GM12891 (cell line): Measurements from ENCODE around the gene PRND.

Source experiments
- POLR2AphosphoS5 ChIP-seq: IDR thresholded peaks from 2 replicates; pipeline ENCODE4 v1.6.1; 2011; ENCODE audit warnings: low read depth, low read length, control low read depth
- TAF1 ChIP-seq: IDR thresholded peaks from 2 replicates; pipeline ENCODE4 v1.6.1; 2011; ENCODE audit warnings: low read depth, low read length, control low read depth

GRCh38 chr20:4763261-4763660, 41.6 kb downstream of the PRND start:
- TF ChIP-seq POLR2AphosphoS5 (no peak), TAF1 (no peak)
